ENCODE results near the gene IER5.
"Not testable (repeated sequence)": the region's sequence is repeated elsewhere in the genome, so short reads cannot be mapped to it uniquely, and the experiment has no call there.

Gene IER5

DNA sequence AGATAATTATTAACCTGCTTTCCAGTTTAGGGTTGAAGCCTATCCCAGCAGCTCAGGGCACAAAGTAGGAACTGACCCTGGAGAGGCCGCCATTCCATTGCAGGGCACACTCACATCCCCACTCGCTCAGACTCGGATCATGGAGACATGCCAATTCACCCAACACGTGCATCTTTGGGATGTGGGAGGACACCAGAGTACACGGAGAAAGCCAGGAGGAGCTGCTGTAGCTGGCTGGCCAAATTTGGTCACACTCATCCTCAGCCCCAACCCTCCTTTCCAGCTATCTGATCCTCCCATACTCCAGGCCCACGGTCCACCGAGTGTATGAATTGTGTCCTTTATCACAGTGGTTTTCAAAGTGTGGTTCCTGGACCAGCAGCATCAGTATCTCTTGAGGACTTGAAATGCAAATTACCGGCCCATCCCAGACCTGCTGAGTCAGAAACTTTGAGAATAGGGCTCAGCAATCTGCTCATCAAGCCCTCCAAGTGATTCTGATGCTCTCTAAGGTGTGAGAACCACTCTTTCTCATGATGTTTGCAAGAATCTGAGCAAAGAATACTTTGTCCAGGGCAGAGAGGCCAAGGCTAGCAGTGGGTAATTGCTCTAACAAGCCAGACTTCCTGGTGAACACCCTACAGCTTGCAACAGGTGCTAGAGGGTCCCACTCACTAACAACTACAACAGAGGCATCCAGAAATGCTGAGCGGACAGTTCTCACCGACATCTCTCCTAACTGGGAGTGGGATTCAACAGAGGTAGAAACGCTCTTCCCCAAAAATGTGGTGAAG is 26.3 kb downstream of the IER5 start:
- Histone ChIP-seq H3K4me3 (replicated peaks; ENCODE audit: low read depth, low read length) (no peak overlapping the region), H3K36me3 (ENCODE audit: control insufficient read depth, insufficient read depth, low read length) (no peaks in the 10 kb centered on the region), H3K27me3 (replicated peaks; ENCODE audit: control insufficient read depth, insufficient read depth, low read length) (no peaks in the 10 kb centered on the region)
- DNase-seq (ENCODE audit: extremely low read depth, insufficient read length) = no peak
- TF ChIP-seq, protein P1, sequence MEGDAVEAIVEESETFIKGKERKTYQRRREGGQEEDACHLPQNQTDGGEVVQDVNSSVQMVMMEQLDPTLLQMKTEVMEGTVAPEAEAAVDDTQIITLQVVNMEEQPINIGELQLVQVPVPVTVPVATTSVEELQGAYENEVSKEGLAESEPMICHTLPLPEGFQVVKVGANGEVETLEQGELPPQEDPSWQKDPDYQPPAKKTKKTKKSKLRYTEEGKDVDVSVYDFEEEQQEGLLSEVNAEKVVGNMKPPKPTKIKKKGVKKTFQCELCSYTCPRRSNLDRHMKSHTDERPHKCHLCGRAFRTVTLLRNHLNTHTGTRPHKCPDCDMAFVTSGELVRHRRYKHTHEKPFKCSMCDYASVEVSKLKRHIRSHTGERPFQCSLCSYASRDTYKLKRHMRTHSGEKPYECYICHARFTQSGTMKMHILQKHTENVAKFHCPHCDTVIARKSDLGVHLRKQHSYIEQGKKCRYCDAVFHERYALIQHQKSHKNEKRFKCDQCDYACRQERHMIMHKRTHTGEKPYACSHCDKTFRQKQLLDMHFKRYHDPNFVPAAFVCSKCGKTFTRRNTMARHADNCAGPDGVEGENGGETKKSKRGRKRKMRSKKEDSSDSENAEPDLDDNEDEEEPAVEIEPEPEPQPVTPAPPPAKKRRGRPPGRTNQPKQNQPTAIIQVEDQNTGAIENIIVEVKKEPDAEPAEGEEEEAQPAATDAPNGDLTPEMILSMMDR (IDR thresholded peaks at IDR 0.05; ENCODE audit: insufficient read depth, low read length, poor library complexity, severe bottlenecking) = no peak

DNA sequence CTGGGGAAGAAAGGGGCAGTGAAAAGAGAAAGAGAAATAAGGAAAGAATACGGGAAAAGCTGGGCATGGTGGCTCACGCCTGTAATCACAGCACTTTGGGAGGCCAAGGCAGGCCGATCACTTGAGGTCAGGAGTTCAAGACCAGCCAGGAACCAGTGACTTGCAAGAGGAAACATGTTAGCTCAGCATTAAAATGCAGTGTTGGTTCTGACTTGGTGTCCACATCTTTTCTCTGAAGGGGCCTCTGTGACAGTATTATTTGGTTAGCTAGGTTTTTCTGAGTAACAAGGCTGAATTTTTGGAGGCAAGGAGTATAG is 26.8 kb downstream of the IER5 start:
- Histone ChIP-seq H3K27me3 (replicated peaks; ENCODE audit: control insufficient read depth, insufficient read depth, low read length) (no peaks in the 10 kb centered on the region), H3K36me3 (ENCODE audit: control insufficient read depth, insufficient read depth, low read length) (no peaks in the 10 kb centered on the region), H3K4me3 (replicated peaks; ENCODE audit: low read depth, low read length) (no peak overlapping the region)
- TF ChIP-seq, protein P1 (IDR thresholded peaks at IDR 0.05; ENCODE audit: insufficient read depth, low read length, poor library complexity, severe bottlenecking) = no peak
- DNase-seq (ENCODE audit: extremely low read depth, insufficient read length) = no peak

DNA sequence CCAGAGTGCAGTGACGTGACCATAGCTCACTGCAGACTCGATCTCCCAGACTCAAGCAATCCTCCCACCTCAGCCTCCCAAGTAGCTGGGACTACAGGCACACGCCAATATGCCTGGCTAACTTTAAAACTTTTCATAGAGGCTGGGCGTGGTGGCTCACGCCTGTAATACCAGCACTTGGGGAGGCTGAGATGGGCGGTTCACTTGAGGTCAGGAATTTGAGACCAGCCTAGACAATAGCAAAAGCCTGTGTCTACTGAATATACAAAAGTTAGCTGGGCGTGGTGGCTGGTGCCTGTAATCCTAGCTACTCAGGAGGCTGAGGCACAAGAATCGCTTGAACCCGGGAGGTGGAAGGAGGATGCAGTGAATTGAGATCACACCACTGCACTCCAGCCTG is 27.5 kb downstream of the IER5 start:
- not testable (repeated sequence) for H3K4me3 ChIP-seq (replicated peaks; ENCODE audit: low read depth, low read length); H3K36me3 ChIP-seq (ENCODE audit: control insufficient read depth, insufficient read depth, low read length); DNase-seq (ENCODE audit: extremely low read depth, insufficient read length); H3K27me3 ChIP-seq (replicated peaks; ENCODE audit: control insufficient read depth, insufficient read depth, low read length)

DNA sequence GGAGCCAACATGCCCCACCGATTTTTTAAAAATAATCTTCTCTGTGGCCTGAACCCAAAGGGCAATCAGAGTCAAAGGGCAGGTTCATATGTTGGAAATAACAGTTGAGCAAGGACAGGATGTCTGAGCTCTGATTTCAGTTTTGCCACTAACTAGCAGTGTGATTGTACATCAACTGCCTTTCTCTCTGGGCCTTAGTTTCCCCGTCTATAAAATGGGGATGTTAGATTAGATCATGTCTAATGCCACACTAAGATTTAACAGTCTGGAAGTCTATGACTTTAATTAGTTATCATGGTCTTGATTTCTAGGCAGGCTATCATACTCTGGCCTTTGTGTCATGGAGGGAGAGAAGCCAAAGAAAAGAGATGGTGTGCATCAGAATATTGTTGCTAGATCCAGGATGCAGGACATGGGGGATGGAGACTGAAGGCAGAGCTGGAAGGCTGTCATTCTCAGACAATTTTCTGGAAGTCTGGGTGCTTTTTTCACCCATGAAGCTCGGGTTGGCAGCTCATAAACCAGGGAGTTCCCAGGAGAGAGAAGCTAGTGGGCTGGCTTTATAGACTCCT is 28.4 kb downstream of the IER5 start:
- Histone ChIP-seq H3K27me3 (replicated peaks; ENCODE audit: control insufficient read depth, insufficient read depth, low read length) (no peaks in the 10 kb centered on the region), H3K4me3 (replicated peaks; ENCODE audit: low read depth, low read length) (no peak overlapping the region), H3K36me3 (ENCODE audit: control insufficient read depth, insufficient read depth, low read length) (no peaks in the 10 kb centered on the region)
- TF ChIP-seq, protein P1 (IDR thresholded peaks at IDR 0.05; ENCODE audit: insufficient read depth, low read length, poor library complexity, severe bottlenecking) = no peak
- DNase-seq (ENCODE audit: extremely low read depth, insufficient read length) = no peak

DNA sequence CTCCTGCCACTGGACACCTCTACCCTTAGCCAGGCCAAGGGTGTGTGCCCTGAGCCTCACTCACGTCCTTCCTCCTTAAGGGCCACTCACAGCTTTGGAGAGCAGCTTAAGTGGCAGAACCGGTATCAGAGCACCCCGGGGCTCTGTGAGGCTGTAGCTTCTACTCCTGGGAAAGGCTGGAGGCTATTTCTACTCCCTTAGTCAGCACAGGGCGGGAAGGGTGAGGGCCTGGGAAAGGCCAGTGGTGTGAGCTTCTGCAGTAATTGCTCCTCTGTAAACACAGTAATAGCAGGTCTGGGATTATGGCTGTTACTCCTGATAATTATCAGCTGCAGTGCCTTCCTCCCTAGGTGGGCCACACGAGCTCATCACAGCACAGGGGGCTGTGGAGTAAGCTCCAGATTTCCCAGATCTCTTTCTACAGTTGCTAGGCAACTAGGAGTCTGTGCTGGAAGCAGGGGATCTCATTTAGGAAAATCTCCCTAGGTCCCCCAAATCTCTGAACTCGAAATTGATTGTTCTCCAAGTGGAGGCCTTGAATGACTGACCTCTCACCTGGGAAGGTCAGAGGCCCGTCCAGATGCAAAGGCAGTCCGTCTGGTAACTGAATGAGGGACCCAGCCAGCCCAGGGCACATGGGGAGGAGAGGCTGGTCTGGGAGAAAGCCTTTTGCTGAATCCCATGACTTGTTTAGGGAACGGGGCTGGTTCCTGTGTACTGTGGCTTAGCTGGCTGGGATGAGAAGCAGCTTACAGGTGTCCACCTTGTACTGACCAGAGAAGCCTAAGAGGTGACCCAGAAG is 29.3 kb downstream of the IER5 start:
- Histone ChIP-seq H3K36me3 (ENCODE audit: control insufficient read depth, insufficient read depth, low read length) (no peaks in the 10 kb centered on the region), H3K27me3 (replicated peaks; ENCODE audit: control insufficient read depth, insufficient read depth, low read length) (no peaks in the 10 kb centered on the region), H3K4me3 (replicated peaks; ENCODE audit: low read depth, low read length) (no peak overlapping the region)
- no peak for DNase-seq (ENCODE audit: extremely low read depth, insufficient read length)
- TF ChIP-seq, protein P1 (IDR thresholded peaks at IDR 0.05; ENCODE audit: insufficient read depth, low read length, poor library complexity, severe bottlenecking) = no peak

All from GM06990 (cell line).